Fibroblast of the conjunctiva (primary cell): ENCODE data around the gene ADAM22.

Source experiments
- DNase-seq: peaks from one replicate; pipeline ENCODE4 v3.0.0-alpha.2; 2010; ENCODE audit warnings: low read depth

The ADAM22 gene

GRCh38 chr7:88165697-88166096 is 231.6 kb downstream of the ADAM22 start:
- DNase-seq: no peak

GRCh38 chr7:88167223-88167622 is 233.2 kb downstream of the ADAM22 start:
- no peak for DNase-seq

GRCh38 chr7:88167721-88168120 is 233.7 kb downstream of the ADAM22 start:
- DNase-seq: no peak

- no peak for DNase-seq
These were observed 235.8 kb downstream of the ADAM22 start for GRCh38 chr7:88169717-88170320.

- DNase-seq: no peak
These were observed 238.8 kb downstream of the ADAM22 start for GRCh38 chr7:88172842-88173241.

GRCh38 chr7:88176190-88176589 is 242.1 kb downstream of the ADAM22 start:
- DNase-seq: no peak

- DNase-seq: no peak
These were observed 249.0 kb downstream of the ADAM22 start for GRCh38 chr7:88183051-88183450.

GRCh38 chr7:88184848-88185304 is 250.8 kb downstream of the ADAM22 start:
- no peak for DNase-seq

- no peak for DNase-seq
These were observed 251.6 kb downstream of the ADAM22 start for GRCh38 chr7:88185650-88186049.

- DNase-seq: no peak
These were observed 257.9 kb downstream of the ADAM22 start for GRCh38 chr7:88191911-88192310.

GRCh38 chr7:88200261-88200660 is 266.2 kb downstream of the ADAM22 start:
- DNase-seq: no peak

GRCh38 chr7:88200789-88201188 is 266.7 kb downstream of the ADAM22 start:
- DNase-seq: no peak

- no peak for DNase-seq
These were observed 267.3 kb downstream of the ADAM22 start for GRCh38 chr7:88201305-88201704.

GRCh38 chr7:88202278-88202677 is 268.2 kb downstream of the ADAM22 start:
- DNase-seq: no peak

- no peak for DNase-seq
These were observed 268.7 kb downstream of the ADAM22 start for GRCh38 chr7:88202799-88203198.

- no peak for DNase-seq
These were observed 269.4 kb downstream of the ADAM22 start for GRCh38 chr7:88203401-88203800.

- no peak for DNase-seq
These were observed 270.6 kb downstream of the ADAM22 start for GRCh38 chr7:88204525-88205110.

- DNase-seq: no peak
These were observed 271.1 kb downstream of the ADAM22 start for GRCh38 chr7:88205179-88205578.

GRCh38 chr7:88206254-88206653 is 272.2 kb downstream of the ADAM22 start:
- DNase-seq: no peak

- DNase-seq: no peak
These were observed 274.5 kb downstream of the ADAM22 start for GRCh38 chr7:88208521-88208920.

GRCh38 chr7:88212918-88213317 is 278.9 kb downstream of the ADAM22 start:
- no peak for DNase-seq

- no peak for DNase-seq
These were observed 280.4 kb downstream of the ADAM22 start for GRCh38 chr7:88214456-88214855.

GRCh38 chr7:88215295-88215694 is 281.2 kb downstream of the ADAM22 start:
- DNase-seq: no peak

- no peak for DNase-seq
These were observed 282.2 kb downstream of the ADAM22 start for GRCh38 chr7:88216276-88216675.
